Hematopoietic multipotent progenitor cell treated with erythropoietin and hydrocortisone succinate and interleukin-3 and kit ligand, for 4 days (in vitro differentiated cells): ENCODE results near the gene CAB39.

Source experiments
- DNase-seq: peaks from one replicate; pipeline ENCODE4 v3.0.0-alpha.2; 2015

Gene CAB39

GRCh38 chr2:230788554-230789175 lies 76.0 kb downstream of the CAB39 start:
- DNase-seq: no peak

DNA sequence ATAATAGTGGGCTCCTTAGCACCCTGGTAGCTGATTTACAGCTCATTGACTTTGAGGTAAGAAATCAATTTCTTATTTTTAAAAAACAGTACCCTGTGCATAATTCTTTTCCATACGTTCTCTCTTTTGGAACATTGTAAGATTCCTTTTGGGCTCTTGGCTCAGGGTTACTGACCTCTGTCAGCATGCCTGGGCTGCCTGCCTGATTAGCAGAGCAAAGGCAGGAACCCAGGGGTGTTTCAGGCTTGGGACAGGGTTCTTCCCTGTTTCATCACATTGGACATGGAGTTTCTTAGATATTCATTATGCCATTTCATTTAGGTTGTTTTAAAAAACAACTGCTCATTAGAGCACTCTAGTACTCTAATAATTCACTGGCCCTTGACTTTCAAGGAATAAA lies 78.3 kb downstream of the CAB39 start:
- no peak for DNase-seq

- peak; percentile 87 for DNase-seq
Observed at GRCh38 chr2:230793572-230794359, 81.1 kb downstream of the CAB39 start.

DNA sequence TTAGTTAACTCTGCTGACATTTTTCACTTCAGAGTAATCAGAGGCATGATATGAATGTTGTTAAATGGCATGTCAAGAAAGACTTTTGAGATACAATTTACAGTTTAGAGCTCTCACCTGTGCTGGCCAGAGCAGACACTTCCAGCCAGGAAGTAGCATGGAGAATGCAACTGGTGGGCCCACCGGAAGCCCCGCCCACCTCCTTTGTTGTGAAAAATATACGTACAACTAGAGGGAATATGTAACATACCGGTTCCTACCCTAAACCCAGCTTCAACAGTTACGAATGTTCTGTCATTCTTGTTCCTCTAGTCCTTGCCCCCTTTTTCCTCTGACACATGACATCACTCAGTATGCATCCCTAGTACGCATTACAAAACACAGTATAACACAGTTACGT lies 81.9 kb downstream of the CAB39 start:
- no peak for DNase-seq

DNA sequence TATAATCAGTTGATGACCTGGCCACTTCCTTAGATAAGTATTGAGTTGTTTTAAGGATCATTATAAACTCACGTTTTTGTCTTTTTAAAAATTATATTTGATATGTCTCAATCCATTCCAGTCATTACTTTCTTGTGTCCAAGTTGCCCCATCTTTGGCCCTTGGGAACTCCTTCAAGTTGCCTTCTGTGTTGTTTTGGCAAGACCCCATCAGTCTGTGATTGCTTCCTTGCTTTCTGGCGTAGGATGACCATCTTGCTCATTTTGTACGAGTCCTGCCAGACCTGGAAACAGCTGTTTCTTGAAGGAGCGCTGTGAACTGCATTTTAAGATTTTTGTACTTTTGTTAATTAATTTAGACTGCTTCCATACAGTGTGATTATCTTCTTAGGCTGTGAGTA lies 83.2 kb downstream of the CAB39 start:
- no peak for DNase-seq

GRCh38 chr2:230796280-230796862 lies 83.7 kb downstream of the CAB39 start:
- DNase-seq: peak; percentile 64

DNA sequence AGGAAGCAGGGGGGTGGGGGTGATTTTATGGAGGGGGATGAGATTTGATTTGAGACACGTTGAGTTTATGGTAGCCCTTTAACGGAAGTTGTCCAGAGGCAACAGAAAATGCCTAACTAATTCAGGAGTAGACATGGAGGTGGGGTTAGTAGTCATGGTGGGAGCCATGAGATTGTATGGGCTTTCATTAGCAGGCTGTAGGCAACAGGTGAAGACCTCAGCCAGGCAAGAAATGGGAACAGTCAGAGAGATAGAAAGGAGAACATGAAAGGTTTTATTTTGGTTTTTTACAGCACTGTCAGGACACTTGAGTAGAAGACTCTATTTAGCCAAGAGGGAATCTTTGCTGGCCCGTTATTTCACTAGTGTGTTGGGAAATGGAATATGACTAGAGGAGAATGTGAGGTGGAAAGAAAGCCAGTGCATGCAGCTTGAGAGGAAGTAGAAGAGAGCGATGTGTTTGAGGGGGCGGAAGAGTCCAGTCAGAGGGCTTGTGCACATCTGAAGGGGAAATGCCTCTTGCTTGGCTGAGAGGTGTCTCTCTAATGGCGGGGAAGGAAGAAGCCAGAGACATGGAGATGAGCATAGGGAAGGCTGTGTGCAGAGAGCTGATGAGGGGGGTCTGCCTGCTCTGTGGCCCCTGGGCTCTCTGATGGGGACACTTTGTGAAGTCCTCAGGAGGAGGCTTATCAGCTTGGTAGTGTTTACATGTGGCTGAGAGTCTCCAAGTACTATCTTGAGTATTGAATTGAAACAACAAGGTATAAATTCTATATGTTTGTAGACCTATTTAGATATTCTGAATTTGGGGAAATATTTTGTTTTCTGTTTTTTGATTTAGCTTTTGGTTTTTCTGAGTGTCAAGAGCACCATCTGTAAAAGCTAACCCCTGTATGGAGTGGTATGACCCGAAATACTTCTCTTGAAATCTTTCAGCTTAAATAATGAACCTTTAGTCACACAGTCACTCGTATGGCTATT lies 85.2 kb downstream of the CAB39 start:
- peak; percentile 64 for DNase-seq

- DNase-seq: peak; percentile 86
Observed at GRCh38 chr2:230798769-230799399, 86.2 kb downstream of the CAB39 start.

- no peak for DNase-seq
Observed at GRCh38 chr2:230805353-230806017, 92.8 kb downstream of the CAB39 start.

DNA sequence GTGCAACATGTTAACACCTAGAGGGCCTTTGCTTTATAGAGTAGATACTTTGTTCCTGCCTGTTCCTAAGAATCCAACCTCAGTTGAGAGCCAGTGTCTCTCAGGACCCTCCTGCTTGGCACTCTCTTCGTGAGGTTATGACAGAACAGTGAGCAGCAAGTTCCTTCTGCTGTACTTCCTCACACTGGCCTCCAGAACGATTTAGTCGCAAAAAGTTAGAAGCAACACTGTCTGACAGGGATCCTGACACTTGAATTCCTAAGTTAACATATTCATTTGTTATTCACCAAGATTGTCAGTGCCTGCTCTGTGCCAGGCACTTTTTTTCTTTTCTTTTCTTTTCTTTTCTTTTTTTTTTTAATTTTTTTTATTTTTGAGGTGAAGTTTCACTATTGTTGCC lies 95.1 kb downstream of the CAB39 start:
- no peak for DNase-seq

- no peak for DNase-seq
Observed at GRCh38 chr2:230809015-230809414, 96.4 kb downstream of the CAB39 start.

- DNase-seq: peak; percentile 31
Observed at GRCh38 chr2:230809677-230810251, 97.1 kb downstream of the CAB39 start.

GRCh38 chr2:230811508-230811907 lies 98.9 kb downstream of the CAB39 start:
- DNase-seq: no peak

- no peak for DNase-seq
Observed at GRCh38 chr2:230812033-230812432, 99.4 kb downstream of the CAB39 start.

DNA sequence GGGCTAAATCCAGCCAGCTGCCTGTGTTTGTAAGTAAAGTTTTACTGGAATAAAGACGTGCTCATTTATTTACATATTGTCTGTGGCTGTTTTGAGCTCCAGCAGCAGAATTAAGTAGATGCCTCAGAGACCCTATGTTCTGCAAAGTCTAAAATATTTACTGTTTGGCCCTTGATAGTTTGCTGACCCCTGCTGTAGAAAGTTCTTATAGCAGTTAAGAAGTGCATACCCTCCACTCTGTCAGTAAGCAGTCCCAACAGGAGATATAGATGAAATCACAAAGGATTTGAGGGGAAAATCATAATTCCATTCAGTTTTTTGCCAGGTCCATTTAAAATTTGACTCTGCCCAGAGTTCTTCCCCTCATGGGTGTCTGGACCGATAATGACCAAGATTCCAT lies 102.0 kb downstream of the CAB39 start:
- peak; percentile 66 for DNase-seq

GRCh38 chr2:230815088-230815487 lies 102.4 kb downstream of the CAB39 start:
- no peak for DNase-seq

- no peak for DNase-seq
Observed at GRCh38 chr2:230816735-230817134, 104.1 kb downstream of the CAB39 start.

DNA sequence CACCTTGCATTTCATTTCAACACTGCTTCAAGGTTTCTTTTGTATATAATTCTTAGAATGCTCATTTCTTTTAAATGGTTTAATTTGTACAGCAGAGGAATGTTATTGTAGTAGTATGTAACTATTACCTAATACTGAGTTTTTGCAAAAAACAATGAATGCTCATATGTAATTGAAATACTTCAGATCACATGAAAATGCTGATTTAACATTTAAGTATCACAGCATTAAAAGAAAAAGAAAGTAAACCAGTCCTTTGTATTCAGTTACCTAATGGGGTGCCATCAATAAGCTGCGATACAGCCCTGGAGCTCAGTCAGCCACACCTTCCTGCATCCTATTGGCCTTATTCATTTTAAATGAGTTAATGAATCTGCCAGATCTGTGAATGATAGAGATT lies 106.8 kb downstream of the CAB39 start:
- no peak for DNase-seq

DNA sequence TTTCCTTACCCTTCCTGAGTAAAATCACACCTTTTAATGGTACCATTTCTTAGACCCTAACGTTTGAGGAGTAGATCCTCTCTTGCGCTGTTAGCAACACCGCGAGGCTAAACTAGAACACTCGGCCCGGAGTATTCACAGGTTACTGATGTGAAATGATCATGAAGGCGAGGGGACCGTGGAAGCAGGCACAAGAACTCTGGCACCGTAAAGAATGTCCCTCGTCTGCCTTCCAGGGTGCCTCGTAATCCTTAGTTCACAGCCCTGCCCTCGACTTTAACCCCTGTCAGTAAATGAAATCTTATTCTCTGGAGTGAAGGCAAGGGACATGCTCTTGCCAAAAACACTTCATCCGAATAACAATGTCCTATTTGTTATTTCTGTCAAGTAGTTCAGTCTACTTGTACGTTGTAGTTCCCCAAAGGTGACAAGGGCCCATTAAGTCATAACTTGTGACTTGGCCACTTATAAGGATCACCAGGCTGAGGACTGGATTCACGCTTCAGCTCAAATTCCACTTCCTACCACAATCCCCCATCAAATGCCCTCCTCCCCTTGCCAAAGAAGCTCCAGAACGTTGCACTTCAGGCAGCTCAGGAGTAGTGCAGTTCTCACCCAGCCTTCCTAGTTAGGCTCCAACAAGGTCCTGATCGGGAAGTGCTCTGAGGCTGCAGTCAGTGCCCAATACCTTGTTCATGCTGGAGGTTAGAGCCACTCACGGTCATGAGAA lies 108.8 kb downstream of the CAB39 start:
- DNase-seq: no peak

- DNase-seq: no peak
Observed at GRCh38 chr2:230821991-230822520, 109.4 kb downstream of the CAB39 start.
